ENCODE data around the gene SFXN2.
"Not testable (repeated sequence)": the region's sequence is repeated elsewhere in the genome, so short reads cannot be mapped to it uniquely, and the experiment has no call there.

The SFXN2 gene

DNA sequence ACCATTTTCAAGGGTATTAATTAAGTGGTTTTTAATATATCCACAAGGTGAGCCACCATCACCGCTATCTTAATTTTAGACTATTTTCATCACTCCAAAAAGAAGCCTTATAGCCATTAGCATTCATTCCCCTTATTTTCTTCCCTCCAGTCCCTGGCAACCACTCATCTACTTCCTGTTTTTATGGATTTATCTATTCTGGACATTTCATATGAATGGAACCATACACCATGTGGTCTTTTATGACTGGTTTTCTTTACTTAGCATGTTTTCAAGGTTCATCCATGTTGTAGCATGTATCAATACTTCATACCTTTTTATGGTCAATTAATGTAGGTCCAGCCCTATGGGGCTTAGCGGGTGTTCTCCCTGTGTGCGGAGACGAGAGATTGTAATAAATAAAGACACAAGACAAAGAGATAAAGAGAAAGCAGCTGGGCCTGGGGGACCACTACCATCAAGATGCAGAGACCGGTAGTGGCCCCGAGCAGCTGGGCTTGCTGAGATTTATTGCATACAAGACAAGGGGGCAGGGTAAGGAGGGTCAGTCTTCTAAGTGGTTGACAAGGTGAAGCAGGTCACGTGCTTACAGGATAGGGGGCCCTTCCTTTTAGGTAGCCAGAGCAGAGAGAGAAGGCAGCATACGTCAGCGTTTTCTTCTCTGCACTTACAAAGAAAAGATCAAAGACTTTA, 44.0 kb downstream of the SFXN2 start:
- DNase-seq: peak; percentile 59

DNA sequence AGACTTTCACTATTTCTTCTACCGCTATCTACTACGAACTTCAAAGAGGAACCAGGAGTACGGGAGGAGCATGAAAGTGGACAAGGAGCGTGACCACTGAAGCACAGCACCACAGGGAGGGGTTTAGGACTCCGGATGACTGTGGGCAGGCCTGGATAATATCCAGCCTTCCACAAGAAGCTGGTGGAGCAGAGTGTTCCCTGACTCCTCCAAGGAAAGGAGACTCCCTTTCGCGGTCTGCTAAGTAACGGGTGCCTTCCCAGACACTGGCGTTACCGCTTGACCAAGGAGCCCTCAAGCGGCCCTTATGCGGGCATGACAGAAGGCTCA, 44.5 kb downstream of the SFXN2 start:
- not testable (repeated sequence) for DNase-seq

DNA sequence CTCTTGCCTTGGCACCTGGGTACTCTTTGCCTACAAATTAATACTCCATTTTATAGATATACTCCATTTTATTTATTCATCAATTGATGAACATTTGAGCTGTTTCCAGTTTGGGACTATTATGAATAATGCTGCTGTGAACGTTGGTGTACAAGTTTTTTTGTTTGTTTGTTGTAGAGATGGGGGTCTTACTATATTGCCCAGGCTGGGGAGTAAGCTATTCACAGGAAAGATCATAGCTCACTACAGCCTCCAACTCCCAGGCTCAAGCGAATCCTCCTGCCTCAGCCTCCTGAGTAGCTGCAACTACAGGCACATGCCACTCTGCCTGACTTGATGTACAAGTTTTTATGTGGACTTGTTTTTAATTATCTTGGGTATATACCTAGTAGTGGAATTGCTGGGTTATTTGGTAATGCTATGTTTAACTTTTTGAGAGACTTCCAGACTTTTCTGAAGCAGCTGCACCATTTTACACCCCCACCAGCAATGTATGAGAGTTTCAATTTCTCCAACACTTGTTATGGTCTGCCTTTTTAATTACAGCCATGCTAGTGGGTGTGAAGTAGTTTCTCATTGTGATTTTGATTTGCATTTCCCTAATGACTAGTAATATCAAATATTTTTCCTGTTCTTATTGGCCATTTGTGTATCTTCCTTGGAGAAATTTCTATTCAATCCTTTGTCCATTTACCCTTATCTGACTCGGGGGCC, 45.2 kb downstream of the SFXN2 start:
- DNase-seq: no peak

DNA sequence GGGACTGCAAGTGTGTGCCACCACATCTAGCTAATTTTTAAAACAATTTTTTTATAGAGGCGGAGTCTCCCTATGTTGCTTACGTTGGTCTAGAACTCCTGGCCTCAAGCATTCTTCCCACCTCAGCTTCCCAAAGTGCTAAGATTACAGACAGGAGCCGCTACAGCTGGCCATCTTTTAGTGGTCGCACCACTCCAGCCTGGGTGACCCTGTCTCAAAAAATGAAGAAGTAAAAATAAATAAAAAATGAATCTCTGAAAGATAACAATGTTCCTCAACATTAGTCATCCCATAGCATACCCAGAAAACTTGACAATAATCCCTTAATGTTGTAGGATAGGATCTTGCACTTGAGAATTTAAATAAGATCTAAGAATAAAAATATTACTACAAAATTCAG, 47.5 kb downstream of the SFXN2 start:
- DNase-seq: peak; percentile 67

DNA sequence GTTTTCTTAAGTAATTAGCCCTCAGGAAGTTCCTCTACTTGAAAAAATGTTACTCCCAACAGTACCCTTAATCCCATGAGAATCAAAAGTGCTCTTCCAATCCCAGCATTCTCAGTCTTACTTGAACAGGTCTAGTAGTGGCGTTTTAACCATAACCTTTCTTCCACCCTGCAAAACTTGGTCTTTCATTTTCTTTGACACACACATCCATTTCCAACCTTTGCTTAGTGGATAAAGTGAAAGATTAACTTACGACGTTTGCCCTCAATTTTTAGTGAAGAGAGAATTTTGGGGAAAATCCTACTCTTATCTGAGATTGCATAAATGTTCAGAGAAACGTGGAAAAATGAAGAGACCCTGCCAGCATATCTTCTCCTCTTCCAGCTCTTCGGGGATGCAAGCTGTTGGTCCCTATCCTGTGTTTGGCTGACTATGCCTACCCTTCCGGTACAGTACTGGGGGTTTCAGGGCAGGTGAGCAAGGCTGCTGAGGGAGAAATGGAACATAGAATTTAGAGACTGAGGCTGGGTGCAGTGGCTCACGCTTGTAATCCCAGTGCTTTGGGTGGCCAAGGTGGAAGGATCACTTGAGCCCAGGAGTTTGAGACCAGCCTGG, 48.1 kb downstream of the SFXN2 start:
- peak; percentile 67 for DNase-seq

DNA sequence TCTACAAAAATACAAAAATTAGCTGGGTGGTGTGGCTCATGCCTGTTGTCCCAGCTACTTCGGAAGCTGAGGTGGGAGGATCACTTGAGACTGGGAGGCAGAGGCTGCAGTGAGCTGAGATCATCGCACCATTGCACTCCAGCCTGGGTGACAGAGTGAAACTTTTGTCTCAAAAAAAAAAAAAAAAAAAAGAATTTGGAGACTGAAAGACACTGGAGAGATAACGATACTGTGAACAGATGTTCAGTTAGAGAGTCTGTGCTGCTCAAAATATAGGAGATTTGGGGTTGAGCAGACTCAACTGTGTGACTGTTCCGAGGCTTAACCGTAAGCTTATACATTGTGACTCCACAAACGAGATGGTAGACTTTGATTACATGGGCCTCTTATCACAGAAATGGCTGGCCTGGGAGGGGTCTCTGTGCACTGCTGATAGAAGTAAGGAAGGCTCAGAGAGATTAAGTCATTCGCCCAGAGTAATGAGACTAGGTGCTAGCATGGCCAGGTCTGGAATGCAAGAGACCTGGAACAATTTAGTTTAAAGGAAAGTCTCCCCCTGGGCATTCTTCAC, 48.7 kb downstream of the SFXN2 start:
- peak; percentile 95 for DNase-seq

DNA sequence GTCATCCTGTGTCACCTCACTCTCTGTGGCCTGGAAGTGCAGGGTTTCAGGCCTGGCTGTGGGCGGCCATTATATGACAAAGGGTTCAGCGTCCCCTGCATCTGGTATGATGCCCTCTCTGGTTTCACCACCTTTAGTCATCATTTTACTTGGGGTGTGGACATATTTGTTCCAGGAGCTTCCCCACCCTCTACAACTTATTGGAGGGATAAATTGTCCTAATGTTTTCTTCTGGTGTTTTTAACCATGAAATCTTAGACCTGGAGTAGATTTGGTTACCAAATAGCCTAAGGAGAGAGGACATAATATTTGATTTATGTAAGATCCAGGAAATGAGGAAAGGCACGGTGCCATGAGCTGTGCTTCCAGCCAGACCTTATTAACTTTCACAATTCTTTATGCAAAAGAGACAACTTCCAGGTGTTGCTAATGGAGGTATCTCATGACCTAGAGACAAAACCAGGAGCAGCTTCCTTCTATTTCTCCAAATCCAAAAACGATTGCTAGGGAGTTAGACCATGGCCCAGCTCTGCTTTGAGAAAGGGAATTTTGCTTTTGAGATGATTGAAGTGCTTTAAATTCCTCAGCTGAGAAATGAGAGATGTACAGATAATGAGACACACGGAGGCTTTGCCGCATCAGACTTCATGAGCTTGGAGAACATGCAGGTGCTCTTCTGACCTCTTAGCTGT, 50.2 kb downstream of the SFXN2 start:
- no peak for DNase-seq

DNA sequence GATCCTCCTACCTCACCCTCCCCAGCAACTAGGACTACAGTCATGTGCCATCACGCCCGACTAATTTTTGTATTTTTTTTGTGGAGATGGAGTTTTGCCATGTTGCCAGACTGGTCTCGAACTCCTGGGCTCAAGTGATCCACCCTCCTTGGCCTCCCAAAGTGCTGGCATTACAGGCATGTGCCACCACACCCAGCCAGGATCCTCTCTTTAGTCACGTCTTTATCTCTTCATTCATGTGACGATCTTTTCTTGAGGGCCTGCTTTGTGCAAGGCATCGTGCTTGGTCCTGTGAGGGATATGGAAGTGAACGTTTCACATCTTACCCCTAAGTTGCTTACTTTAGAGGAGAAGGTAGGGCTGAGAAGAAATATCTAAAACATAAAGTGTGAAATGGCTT, 50.9 kb downstream of the SFXN2 start:
- no peak for DNase-seq

DNA sequence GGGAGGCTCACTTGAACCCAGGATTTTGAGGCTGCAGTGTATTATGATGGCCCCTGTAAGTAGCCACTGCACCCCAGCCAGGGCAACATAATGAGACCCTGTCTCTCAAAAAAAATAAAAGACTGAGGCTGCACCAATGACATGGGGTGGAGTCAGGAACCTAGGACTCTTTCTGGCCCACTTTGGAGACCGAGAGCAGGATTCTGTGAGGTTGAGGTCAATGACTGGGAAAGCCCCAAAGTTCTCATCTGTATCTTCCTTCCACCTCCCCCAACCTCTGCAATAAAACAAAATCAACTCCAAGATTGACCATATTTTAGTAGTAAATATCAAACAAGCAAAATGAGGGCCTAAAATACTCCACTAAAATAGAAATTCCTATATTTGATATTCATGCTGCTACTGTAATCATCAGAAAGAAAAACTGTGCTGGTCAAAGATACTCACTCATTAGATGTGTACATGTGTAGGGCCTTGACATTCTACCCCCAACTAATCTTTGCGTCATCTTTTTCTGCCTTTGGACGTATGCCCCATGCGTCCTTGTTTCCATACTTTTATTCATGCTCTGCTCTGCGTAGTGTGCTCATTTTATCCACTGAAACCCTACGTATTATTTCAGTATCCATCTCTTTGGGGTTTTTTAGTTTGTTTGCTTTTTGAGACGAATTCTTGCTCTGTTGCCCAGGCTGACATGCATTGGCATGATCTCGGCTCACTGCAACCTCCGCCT, 53.2 kb downstream of the SFXN2 start:
- no peak for DNase-seq

DNA sequence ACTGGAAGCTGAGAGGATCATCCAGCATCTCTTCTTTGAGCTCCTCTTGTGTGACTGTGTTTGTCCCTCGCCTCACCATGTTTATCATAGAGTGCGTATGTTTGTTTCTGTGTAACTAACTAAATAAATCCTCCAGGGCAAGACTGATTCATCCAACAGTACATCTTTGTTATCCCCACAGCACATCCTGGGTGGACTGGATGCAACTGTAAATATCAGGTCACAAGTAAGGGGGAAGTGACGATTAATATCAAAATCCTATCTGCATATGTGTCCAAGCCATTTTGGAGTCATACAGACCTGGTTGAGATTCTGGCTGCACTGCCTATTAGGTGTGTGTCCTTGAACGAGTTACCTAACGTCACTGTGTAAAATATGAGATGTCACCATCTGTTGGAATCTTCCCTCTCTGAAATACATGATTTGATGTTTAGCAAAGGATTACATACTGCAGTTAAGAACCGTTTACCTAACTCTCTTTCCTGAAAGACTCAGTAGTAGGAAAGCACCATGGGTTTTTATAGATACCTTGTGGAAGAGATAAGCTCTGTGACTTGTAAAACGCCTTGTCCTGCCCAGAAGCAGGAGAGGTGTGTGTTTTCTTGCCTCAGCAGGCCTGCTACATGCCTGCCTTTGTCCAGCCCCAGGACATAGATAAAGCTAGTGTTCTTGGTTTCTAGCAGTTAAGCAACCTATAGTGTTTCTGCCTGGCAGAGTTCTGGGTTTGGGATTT, 55.1 kb downstream of the SFXN2 start:
- peak; percentile 70 for DNase-seq

DNA sequence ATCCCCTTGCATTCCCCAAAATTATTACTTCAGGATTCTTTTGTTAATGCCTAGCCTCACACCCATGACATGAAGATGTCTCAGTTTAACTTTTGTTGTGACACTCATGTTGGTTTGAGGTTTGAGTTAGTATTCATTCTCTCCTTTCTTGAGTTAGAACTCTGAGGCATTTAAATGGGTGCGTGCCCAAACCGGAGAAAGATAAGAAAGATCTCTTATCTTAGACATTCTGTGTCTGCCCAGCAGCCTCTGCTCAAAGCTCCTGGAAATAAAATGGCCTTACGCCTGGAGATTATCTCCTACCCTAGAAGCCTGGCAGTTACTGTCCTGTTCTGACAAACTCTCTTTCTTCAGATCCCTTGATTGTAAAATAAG, 55.7 kb downstream of the SFXN2 start:
- peak; percentile 70 for DNase-seq

DNA sequence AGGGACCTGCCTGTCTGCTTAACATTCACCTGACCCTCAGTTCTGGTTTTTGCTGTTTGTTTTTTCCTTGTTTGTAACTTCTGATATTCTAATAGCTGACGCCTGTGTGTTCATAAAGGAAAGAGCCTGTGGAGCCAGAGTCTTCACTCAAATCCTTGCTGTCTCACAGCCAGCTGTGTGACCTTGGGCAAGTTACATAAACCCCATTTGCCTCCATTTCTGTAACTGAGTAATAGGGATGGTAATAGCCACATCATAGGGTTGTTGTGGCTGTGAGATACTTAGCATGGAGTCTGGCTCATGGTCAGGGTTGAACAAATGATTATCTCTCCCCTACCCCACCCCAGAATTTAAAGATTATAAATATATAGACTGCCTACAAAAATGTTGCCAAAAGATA, 56.4 kb downstream of the SFXN2 start:
- no peak for DNase-seq

DNA sequence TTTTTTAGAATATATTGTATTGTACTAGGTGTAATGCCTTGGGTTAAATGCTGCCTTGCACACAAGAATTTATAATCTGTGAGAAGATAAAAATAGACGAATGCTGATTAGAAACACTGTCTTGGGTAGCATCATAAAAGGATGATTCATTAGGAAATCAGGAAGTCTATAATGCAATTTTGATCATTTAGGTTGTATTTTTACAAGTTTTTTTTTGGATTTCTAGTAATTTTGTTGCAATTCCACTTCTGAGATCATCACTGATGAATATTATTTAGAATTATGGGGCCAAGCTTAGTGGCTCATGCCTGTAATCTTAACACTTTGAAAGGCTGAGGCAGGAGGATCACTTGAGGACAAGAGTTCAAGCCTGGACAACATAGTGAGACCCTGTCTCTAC, 58.9 kb downstream of the SFXN2 start:
- DNase-seq: no peak

DNA sequence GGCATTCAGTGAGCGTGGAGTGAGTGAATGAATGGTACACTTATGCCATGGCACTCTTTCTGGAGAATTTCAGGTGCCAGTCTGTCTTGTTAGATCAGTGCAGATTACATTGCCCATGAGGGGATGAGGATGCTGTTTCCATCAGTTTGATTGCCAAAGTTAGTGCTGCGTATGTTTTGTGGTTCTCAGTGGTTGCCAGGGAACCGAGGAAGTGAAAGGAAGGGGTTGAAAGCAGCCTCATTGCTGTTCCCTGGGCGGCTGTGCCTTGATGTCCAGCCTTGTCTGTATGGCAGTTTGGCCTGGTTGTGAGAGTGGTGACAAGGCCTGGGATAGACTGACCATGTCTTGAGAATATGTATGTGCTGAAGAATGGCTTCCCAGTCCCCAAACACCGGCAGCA, 59.5 kb downstream of the SFXN2 start:
- DNase-seq: no peak

DNA sequence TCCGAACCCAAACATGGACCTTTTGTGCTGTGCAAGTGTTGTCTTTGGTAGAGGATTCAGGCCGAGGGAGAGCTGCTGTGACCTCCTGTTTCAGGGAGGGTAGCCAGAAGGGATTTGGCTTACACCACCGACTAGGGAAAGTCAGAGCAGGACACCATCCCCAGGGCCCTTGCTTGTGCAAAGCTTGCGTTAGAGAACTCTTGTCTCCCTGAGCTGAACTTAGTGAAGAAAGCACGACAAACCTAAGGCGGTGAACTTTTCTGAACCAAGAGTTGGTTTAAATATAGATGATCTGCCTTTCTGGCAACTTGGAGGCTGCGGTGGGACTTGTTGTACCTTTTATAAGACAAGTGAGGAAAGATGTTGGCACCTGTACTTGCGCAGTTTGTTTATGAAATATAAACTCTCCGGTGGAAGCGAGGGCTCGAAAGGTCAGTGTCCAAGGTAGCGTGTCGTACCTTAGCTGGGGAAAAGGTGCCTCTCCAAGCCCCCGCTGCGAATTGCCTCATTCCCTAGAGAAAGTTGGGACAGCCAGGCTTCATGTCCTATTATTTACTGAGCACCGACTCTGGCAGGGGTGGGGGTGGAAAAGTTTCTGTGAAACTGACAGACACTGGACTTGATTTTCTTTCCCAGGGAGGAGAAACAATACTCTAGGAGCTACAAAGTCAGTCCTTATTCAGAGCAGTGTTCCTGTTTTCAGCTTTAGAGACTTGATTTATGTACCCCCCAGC, 60.9 kb downstream of the SFXN2 start:
- no peak for DNase-seq

DNA sequence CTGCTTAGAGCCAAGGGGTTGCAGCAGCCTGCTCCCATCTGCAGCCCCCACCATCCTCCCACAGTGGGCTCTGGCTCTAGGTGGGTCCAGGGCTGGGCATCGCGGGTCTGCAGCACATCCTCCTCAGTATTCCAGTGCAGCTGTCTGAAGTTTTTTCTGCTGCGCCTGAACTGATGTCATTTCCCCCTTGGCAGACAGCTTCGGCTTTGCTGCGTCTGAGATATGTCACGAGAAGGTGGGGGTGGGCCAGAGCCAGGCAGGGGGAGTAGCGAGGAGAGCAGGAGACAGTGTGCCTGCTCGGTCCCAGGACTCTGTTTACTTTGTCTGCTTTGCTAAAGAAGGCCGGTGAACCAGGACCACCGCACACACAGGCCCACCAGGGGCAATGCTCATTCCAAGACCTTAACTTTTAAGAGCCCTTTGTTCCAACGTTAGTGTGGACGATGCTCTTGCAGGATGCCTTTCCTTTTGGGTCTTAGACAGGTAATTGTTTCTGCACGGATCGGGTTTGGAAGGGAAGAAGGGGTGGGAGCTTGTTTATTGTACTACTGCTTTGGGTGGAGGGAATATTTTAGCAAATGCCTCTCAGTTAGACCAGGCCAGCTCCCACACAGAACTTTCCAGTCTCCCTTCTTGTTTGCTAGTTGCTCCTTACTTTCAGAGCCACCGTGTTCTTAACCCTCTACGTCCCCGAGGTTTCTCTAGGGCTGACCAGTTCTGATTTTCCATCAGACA, 61.7 kb downstream of the SFXN2 start:
- DNase-seq: peak; percentile 83

DNA sequence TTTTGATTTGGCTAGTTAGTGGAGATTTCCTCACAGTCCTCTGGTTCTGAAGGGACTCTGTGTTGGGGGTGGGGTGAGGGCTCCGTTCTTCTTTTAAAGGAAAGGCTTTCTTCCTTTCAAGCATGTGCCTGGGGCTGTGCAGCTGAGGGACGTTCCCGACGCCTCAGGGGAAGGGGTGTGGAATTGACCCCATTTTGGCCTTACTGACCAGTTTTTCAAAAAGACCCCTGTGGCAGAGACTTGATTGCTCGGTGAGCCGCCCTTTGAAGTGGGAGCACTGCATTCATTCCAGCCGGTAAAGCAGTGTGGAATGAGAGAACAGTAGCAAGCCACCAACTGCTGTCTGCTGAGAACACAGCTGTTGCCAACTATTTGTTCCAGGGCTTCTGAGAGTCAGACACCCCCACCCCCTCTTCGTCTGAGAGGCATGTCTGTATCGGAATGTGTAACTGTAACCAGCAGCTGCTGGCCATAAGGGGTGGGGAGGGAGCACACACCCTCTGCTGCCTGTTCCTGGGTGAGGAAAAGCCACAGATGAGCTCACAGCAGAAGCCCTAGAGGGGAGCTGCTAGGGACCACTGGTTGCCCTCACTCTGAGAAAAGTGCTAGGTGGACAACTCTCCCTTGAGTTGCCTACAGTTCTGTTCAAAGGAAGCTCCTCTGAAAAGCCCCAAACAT, 62.5 kb downstream of the SFXN2 start:
- peak; percentile 75 for DNase-seq

DNA sequence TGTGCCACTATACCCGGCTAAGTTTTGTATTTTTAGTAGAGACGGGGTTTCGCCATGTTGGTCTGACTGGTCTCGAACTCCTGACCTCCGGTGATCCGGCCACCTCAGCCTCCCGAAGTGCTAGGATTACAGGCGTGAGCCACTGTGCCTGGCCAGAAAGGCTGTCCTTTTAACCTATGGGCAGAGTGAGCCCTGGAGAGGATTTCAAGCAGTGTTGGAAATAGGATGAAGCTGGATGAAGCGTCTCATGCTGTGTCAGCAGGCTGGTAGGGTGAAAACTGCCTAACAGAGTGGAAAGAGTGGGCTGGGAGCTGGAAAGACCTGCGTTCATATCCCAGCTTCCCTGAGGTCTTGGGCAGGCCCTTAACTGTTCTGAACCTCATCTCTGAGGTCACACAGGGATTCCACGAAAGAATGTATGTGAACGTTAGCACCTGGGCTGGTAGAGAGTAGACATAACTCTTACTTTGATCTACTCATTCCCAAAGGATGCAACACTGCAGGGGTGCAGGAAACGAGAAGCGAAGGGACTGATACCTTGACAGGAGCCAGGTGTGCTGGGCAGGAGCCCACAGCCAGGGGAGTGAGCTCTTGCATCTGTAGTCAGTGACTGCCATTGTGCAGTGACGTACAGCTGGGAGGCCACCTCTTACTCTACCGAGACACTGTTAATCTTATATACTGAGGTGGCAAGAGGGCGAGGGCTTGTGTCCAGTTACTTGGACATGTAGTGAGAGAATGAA, 63.4 kb downstream of the SFXN2 start:
- DNase-seq: no peak

DNA sequence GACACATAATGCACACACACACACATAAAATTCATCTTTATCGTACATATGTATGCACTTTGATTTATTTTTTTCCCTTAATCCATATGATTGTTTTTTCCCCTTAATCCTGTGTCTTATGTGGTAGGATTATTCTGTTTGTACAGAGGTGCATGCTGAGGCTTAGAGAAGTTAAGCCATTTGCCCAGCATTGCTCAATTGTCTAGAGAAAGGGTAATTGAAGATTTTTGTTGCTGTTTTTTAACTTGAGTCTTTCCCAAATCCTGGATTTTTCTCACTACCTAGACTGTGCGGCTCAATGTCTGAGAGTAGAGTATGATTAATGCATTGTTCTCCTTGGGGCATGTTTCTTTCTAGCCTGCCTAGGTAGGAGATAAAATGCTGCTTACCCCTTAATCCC, 64.3 kb downstream of the SFXN2 start:
- no peak for DNase-seq
